DMS53 (cell line): ENCODE data around the gene PATJ.
"Not testable (repeated sequence)": the region's sequence is repeated elsewhere in the genome, so short reads cannot be mapped to it uniquely, and the experiment has no call there.

Experiments
- DNase-seq: peaks from one replicate; lab custom pipeline; 2025; lab: John Stamatoyannopoulos, UW

The PATJ gene

GRCh38 chr1:62175568-62176179 lies 433.4 kb downstream of the PATJ start:
- peak; percentile 81 for DNase-seq

DNA sequence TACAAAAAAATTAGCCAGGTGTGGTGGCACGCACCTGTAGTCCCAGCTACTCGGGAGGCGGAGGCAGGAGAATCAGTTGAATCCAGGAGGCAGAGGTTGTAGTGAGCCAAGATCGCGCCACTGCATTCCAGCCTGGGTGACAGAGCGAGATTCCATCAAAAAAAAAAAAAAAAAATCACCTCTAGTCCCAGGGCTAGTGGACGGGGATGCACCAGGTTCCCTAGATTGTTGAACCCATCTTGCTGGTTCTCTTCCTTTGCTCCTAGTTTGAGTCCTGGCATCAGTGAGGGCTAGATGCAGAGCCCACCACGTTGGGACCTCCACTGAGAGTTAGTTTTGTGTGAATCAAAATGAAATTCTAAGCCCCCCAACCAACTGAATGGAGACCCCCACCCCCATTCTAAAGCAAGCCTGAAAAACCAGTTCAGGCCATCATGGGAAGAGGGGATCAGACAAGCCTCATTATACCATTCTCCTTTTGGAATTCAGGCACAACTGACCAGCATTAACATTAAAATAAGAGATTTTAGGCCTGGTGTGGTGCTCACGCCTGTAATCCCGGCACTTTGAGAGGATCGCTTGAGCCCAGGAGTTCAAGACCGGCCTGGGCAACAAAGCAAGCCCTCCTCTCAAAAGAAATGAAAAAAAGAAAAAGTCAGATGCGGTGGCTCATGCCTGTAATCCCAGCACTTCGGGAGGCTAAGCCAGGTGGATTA lies 434.5 kb downstream of the PATJ start:
- DNase-seq = no peak

DNA sequence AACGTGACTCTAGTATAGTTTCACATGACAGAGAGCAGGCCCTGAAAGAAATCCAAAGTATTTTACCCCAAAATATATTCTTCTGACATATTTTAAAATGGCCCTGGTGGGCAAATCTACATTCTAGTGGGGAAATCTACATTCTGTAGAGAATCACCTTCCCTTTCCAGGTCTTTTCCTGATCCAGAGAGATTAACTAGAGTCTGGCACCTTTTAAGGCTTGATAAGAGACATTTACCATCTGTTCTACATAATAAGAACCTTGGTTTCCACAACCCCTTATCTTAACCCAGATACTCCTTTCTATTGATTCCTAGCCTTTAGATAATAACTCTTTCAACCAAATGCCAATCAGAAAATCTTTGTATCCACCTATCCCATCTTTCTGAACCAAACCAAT lies 435.3 kb downstream of the PATJ start:
- no peak for DNase-seq

- no peak for DNase-seq
Observed at GRCh38 chr1:62178372-62178771, 436.1 kb downstream of the PATJ start.

DNA sequence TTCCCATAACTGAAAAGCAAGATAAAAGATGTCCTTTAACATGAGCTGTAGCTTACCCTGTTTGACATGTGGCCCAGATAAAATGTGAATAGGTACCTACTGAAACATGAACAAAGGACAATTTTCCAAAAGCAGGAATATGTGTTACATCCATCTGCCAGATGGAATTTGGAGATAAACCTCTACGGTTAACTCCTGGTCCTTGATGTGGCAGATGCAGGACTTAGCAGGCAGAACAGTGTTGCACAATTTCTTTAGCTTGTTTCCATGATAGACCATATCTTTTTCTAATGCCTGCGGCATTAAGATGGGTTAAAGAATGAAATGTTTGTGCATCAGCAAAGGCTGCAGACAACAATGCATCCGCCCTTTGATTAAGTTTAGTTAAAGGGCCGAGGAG lies 437.8 kb downstream of the PATJ start:
- not testable (repeated sequence) for DNase-seq

- DNase-seq = peak; percentile 40
Observed at GRCh38 chr1:62180639-62181038, 438.4 kb downstream of the PATJ start.

DNA sequence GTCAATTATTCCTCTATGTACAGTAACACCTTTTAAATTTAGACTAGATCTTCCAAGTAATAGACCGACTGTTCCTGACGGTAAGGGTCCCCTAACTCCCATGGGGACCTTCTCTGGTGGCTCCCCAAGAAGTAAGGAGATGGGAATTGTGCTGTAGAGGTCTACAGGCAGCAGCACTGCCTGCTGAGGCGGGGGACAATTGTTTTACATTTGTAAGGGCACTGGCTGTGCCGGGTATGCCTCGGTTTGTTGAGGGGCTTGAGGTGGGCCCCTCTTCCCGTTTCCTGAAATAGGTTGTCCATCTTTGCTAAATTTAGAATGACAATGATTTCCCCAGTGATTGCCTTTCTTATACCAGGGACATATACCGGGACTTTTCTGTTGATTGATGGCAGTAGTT lies 439.3 kb downstream of the PATJ start:
- no peak for DNase-seq

DNA sequence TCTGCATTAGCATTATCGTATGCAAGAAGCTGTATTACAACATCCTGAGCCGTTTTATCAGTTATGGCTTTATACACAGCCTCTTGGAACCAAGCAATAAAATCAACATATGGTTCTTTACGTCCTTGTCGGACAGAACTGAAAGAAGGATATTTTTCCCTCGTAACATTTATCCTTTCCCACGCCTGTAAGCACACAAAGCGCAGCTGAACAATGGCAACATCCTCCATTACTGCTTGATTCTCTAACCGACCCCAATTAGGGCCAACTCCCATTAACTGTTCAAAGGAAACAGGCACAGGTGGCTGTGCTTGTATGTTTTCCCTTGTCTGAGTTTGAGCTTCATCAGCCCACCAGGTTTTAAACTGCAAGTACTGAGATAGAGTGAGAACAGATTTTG lies 439.9 kb downstream of the PATJ start:
- DNase-seq = not testable (repeated sequence)

GRCh38 chr1:62183164-62184020 lies 441.1 kb downstream of the PATJ start:
- DNase-seq = not testable (repeated sequence)

DNA sequence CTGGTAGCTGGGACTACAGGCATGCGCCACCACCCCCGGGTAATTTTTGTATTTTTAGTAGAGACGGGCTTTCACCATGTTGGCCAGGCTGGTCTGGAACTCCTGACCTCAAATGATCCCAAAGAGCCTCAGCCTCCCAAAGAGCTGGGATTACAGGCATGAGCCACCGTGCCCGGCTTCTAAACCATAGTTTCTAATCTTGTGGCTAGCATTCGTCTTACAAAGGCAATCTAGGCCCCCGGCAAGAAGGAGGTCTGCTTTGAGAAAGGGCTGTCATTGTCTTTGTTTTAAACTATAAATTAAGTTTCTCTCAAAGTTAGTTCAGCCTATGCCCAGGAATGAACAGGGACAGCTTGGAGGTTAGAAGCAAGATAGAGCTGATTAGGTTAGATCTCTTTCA lies 442.1 kb downstream of the PATJ start:
- no peak for DNase-seq

- peak; percentile 32 for DNase-seq
Observed at GRCh38 chr1:62185233-62185632, 443.0 kb downstream of the PATJ start.

DNA sequence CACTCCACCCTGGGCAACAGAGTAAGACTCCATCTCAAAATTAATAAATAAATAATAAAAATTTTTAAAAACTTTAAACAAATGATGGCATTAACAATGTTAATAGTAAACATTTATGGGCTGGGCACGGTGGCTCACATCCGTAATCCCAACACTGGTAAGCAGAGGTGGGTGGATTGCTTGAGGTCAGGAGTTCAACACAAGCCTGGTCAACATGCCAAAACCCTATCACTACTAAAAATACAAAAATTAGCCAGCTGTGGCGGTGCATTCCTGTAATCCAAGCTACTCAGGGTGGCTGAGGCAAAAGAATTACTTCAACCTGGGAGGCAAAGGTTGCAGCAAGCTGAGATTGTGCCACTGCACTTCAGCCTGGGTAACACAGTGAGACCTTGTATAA lies 443.4 kb downstream of the PATJ start:
- no peak for DNase-seq

DNA sequence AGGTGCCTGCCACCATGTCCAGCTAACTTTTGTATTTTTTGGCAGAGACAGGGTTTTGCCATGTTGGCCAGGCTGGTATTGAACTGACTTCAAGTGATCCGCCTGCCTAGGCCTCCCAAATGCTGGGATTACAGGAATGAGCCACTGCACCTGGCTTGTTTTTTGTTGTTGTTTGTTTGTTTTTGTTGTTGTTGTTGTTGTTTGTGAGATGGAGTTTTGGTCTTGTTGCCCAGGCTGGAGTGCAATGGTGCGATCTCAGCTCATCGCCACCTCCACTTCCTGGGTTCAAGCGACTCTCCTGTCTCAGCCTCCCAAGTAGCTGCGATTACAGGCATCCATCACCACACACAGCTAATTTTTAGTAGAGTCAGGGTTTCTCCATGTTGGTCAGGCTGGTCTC lies 445.3 kb downstream of the PATJ start:
- DNase-seq = no peak

DNA sequence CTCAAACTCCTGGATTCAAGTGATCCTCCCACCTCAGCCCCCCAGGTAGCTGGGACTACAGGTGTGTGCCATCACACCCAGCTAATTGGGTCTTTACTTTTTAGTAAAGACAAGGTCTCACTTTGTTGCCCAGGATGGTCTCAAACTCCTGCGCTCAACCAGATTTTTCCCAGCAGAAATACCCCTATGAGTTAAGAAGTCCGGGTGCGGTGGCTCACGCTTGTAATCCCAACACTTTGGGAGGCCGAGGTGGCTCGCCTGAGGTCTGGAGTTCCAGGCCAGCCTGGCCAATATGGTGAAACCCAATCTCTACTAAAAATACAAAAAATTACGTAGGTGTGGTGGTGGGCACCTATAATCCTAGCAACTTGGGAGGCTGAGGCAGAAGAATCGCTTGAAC lies 445.8 kb downstream of the PATJ start:
- no peak for DNase-seq

DNA sequence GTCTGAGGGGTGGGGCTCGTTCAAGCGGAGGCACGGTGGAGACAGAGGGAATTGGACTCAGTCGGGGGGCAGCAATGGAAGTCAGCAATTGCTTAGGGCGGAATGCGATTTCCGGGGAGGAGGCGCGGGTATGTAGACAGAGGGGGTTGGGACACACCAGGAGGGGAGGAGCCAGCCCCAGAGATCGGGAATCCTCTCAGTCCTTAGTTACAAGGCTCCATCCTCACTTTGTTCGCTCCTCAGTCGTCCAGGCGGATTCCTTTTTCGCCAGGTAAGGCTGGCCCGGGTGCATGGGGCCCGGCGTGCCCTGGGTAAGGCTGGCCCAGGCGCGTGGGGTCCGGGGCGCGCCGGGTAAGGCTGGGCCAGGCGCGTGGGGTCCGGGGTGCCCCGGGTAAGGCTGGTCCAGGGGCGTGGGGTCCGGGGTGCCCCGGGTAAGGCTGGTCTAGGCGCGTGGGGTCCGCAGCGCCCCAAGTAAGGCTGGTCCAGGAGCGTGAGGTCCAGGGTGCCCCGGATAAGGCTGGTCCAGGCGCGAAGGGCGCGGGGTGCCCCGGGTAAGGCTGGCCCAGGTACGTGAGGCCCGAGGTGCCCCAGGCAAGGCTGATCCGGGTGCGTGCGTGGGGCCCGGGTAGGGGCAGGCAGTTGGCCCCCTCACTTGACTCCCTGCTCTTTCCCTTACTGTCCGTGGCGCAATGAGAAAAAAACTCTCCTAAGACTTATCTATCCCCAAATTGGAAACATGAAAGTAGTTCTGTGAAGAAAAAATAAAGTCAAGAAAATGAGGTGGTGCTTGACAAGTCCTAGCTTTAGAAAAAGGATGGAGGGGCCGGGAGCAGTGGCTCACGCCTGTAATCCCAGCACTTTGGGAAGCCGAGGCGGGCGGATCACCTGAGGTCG lies 452.6 kb downstream of the PATJ start, which contains the start of gene L1TD1:
Gene L1TD1 (plus strand): TSS at position 199 of the 894 bp plus-strand sequence. CDS start 11,780 bp downstream, outside the sequence.
- no peak for DNase-seq

DNA sequence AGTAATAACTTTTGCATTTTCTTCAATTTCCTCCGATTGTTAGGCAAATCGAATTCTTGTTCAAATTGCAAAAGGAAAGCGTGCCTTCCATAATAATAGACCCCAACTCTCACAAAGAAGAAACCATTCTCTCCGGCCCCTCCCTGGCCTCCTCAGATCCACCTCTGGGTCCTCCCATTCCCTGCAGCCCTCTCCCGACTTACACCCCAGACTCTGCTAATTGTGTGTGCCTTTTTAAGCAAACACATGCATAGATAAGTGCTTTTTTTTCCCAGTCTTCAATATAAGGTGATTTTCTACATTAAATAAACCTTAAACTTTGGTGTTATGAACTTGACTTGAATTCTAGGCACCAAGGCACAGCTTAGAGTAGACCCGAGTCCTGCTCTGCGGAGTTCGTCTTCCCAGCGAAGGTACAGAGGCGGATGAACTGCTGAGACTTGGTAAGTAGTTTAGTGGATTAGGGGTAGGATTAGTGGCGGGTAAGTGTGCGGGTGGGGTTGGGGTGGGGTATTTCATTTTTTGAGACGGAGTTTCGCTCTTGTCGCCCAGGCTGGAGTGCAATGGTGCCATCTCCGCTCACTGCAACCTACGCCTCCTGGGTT lies 453.9 kb downstream of the PATJ start:
- no peak for DNase-seq

GRCh38 chr1:62198069-62198780 lies 455.9 kb downstream of the PATJ start:
- no peak for DNase-seq

DNA sequence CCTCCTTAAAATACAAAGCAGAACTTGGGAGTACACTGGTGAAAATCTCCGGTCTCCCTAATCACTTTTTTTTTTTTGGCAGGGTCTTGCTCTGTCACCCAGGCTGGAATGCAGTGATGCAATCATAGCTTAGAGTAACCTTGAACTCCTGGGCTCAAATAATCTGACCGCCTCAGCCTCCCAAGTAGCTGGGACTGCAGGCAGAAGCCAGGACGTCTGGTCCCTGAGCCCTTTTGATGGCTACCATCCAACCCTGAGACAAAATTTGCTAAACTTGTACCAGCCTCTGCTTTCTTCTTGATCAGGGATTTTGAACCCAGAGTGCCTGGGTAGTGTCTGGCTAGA lies 456.5 kb downstream of the PATJ start:
- no peak for DNase-seq

- DNase-seq = peak; percentile 22
Observed at GRCh38 chr1:62207187-62207586, 464.9 kb downstream of the PATJ start.

DNA sequence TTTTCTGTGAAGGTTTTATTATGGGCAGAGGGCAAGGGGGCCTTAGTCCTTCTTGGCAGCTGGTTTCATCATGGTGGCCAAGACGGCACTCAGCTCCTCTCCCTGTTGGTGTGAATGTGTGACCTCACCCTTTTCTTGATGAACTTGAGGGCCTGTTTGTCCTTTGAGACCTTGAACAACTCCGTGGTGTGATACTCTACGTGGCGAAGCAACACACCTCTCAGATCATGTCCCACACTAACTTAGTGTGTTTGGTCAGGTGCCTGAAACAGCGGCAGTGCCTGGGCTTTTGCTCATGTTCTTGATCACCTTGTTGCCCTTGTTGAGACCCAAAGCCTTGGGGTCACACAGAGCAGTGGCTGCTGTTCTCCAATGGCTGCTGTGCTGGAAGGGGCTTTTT lies 465.8 kb downstream of the PATJ start:
- no peak for DNase-seq

DNA sequence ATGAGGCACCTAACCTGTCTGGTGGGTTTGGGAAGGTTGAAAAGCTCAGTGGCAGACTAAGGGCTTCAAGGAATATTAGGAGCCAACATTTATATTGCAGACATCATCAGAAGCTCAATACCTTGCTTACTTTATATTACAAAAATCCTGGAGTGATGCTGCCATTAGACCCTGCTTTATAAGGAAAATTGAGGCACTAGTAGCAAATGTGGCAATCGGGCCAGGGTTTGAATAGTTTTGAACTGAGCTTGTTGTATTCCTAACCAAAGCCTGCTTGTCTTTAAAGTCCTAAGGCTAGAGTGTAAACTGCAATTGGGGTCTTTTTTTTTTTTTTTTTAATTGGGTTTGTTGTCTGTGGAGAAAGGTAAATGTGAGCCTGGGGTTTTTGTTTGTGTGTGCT lies 466.7 kb downstream of the PATJ start:
- DNase-seq = no peak
